Breast epithelium (tissue), 4 donors: Measurements from ENCODE around the gene G6PC3. TPM values are rescaled to one million over a fixed set of nuclear protein-coding genes. Genes with fewer than 3 reads are reported as not detected.

ENCODE experiments used
- DNase-seq, 2 donors: peaks; one replicate each; pipeline ENCODE4 v3.0.0-alpha.2; 2019; ENCODE audit warnings: low spot score in 2 of 2
- H3K27ac ChIP-seq, 2 donors: fragments of 200-600 bp; sonication (generic) in 1 of 2; one replicate each; pipeline ENCODE4 v1.5.1; 2016 to 2019; ENCODE audit warnings: mild to moderate bottlenecking in 1 of 2
- H3K27me3 ChIP-seq, 2 donors: fragments of 200-600 bp; sonication (generic) in 1 of 2; one replicate each; pipeline versions ENCODE4 v1.5.1 to v1.6.0; 2017 to 2019; ENCODE audit warnings: control low read depth in 1 of 2, mild to moderate bottlenecking in 1 of 2
- H3K36me3 ChIP-seq: fragments of 200-600 bp; one replicate; pipeline ENCODE4 v1.5.1; 2019
- H3K4me1 ChIP-seq, 2 donors: fragments of 200-600 bp; sonication (generic); one replicate each; pipeline ENCODE4 v1.5.1; 2016 to 2019; ENCODE audit warnings: control low read depth in 1 of 2
- H3K4me3 ChIP-seq, 3 donors: fragments of 200-600 bp; sonication (generic); 1 replicate in 2 of 3; 2 replicates in 1 of 3; pipeline ENCODE4 v1.5.1; 2016 to 2019; ENCODE audit warnings: mild to moderate bottlenecking in 3 of 3, moderate library complexity in 2 of 3
- H3K9me3 ChIP-seq, 2 donors: fragments of 200-600 bp; sonication (generic) in 1 of 2; one replicate each; pipeline ENCODE4 v1.5.1; 2016 to 2019; ENCODE audit warnings: control low read depth in 1 of 2
- CTCF ChIP-seq, 3 donors: fragments of 450-650 bp; IDR thresholded peaks; one replicate each; pipeline ENCODE4 v1.5.1; 2016 to 2017; ENCODE audit warnings: antibody characterized with exemption in 3 of 3, mild to moderate bottlenecking in 3 of 3, moderate library complexity in 3 of 3
- POLR2A ChIP-seq: fragments of 450-650 bp; IDR thresholded peaks from one replicate; pipeline ENCODE4 v1.6.1; 2016; ENCODE audit warnings: antibody characterized with exemption, mild to moderate bottlenecking, moderate library complexity
- POLR2AphosphoS5 ChIP-seq, 3 donors: sonication (generic); formaldehyde crosslinking; IDR thresholded peaks; one replicate each; pipeline ENCODE4 v1.6.1; 2017; ENCODE audit warnings: antibody characterized with exemption in 3 of 3
- intact Hi-C: fragments of 100-400 bp; cut with DNase I; formaldehyde crosslinking; loops from one replicate; pipeline ENCODE4 v1.15.1; 2023; ENCODE audit warnings: low total_unique reads
- total RNA-seq, 3 donors: library from RNA; depleted of rRNA; stranded (reverse); fragments of >200 nt; gene quantifications; one replicate each; pipeline ENCODE4 v1.1.0, GENCODE V29; 2016

G6PC3 gene
- total RNA-seq, 3 donors from 2014 or later, result 34.7 to 39.8 (median 35.4) TPM

DNA sequence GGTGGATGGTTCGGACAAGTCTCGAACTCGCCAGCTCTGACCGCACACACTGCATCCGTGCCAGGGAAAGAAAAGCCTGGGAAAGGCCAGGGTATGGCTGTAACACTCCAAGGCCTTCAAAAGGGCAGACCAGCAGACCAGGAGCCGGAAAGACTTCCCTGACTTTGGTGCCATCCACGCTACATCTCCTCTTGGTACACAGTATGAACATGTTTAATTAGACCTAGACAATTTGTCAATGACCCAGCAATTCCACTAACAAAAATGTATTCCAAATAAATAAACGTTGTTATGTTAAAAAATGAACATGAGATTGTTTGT, 53.5 kb downstream of the G6PC3 start:
- Histone ChIP-seq H3K4me3 (peak overlapping the region; percentile 93 to 99 (median 94)), H3K9me3 (no peaks in the 10 kb centered on the region), H3K4me1 (peaks cover 11 to 26% of the 10 kb centered on the region in 2 donors), H3K27ac (peak overlapping the region; percentile 96 to 97), H3K27me3 (no peaks in the 10 kb centered on the region), H3K36me3 (no peaks in the 10 kb centered on the region)
- TF ChIP-seq CTCF (IDR thresholded peaks at IDR 0.05) (peak in 1 of 3 donors; percentile 21), POLR2A (no peak), POLR2AphosphoS5 (IDR thresholded peaks at IDR 0.05) (no peak)
- intact Hi-C loops, result no loop called here
- no peak for DNase-seq

Other genes starting within 250 kb of the G6PC3 start
- 10 to 100 TPM; 24.2 to 26.3 (median 26.2) TPM for gene MPP3, start 237.6 kb upstream of the G6PC3 start, total RNA-seq
- 10 to 100 TPM; 17.9 to 69.2 (median 51.0) TPM for gene CD300LG, start 223.6 kb upstream of the G6PC3 start, total RNA-seq
- gene MPP2, start 163.2 kb upstream of the G6PC3 start, total RNA-seq, result 1 to 10 TPM; 2.6 to 7.9 (median 3.9) TPM
- not detected for gene PPY, start 128.3 kb upstream of the G6PC3 start, total RNA-seq
- gene PYY, start 116.8 kb upstream of the G6PC3 start, total RNA-seq, result under 1 TPM in 2 of 3 donors, not detected in 1; 0.88 to 0.98 TPM
- gene NAGS, start 66.1 kb upstream of the G6PC3 start, total RNA-seq, result 1 to 10 TPM in 2 of 3 donors, under 1 TPM in 1; 0.16 to 5.2 (median 4.7) TPM
- gene TMEM101, start 55.8 kb upstream of the G6PC3 start, total RNA-seq, result 10 to 100 TPM; 28.6 to 80.8 (median 41.0) TPM
- 10 to 100 TPM; 36.8 to 45.4 (median 43.6) TPM for gene LSM12, start 4.1 kb upstream of the G6PC3 start, total RNA-seq
- 10 to 100 TPM; 66.5 to 79.3 (median 75.4) TPM for gene HDAC5, start 52.9 kb downstream of the G6PC3 start, total RNA-seq
- 1 to 10 TPM; 1.2 to 2.1 (median 1.6) TPM for gene HROB, start 71.2 kb downstream of the G6PC3 start, total RNA-seq
- under 1 TPM in 2 of 3 donors, not detected in 1; 0.29 to 0.33 TPM for gene ASB16, start 100.0 kb downstream of the G6PC3 start, total RNA-seq
- gene TMUB2, start 116.2 kb downstream of the G6PC3 start, total RNA-seq, result 10 to 100 TPM; 36.0 to 52.0 (median 40.6) TPM
- 10 to 100 TPM; 34.7 to 45.8 (median 38.3) TPM for gene ATXN7L3, start 129.1 kb downstream of the G6PC3 start, total RNA-seq
- 10 to 100 TPM; 50.1 to 65.1 (median 60.6) TPM for gene UBTF, start 148.9 kb downstream of the G6PC3 start, total RNA-seq
- gene SLC4A1, start 197.4 kb downstream of the G6PC3 start, total RNA-seq, result under 1 TPM in 1 of 3 donors, not detected in 2; 0.33 TPM
- gene RUNDC3A, start 237.9 kb downstream of the G6PC3 start, total RNA-seq, result 1 to 10 TPM in 1 of 3 donors, under 1 TPM in 1, not detected in 1; 0.48 to 1.6 TPM